ENCODE measurements around the gene SMIM3.
"Not testable (repeated sequence)": the region's sequence is repeated elsewhere in the genome, so short reads cannot be mapped to it uniquely, and the experiment has no call there.

Gene SMIM3

DNA sequence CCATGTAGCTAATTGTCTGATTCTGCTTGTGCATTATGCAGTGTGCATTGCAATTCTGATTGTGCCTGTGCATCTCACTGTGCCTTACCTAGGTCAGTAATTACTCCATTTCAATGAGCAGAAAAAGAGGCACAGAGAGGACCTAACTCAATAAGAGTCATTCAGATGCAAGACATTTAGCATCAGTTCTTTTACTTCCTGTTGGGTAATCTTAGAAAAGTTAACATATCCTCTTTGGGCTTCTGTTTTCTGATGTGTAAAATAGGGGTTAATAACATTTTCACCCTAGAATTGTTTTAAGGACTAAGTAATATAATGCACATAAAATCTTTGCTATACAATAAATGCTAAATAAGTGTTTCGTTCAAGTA is 12.8 kb upstream of the SMIM3 start:
- DNase-seq = no peak

DNA sequence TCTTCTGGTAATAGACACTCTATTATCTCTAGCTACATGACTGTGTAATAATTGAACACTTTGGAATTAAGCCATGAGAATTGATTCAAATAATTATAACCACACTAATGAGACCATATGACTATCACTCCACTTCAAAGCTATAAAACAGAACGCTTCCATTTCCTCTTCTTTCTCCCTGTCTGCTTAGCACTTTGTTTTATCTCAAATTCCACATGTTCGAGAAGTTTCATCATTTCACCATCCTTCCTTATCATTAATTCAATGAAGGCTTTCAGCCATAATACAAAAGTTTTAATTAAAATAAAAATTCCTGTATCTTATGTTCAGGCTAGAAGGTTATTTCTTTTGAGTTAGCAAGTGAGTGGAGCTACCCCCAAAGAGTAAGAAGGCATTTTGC is 12.3 kb upstream of the SMIM3 start:
- no peak for DNase-seq

GRCh38 chr5:150771034-150771795 is 7.3 kb upstream of the SMIM3 start:
- DNase-seq = no peak

DNA sequence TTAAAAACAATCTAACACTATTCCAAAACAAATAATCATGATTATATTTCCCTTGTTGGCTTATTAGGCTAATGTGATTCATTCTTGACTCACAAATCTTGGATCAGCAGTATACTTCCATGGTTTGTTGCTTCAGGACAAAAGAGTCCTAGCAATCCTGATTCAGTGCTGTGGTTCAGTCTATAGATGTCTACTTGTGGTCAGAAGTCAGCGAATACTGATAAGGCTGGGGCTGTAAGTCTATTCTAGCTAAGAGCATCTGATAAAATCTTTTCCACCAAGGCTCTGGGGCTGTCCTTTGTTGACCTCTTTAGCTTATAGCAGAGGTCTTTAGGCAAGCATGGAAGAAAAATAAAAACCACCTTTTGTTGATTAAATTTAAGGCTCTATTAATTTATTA is 4.4 kb upstream of the SMIM3 start:
- DNase-seq = no peak

GRCh38 chr5:150777685-150778084 is 872 bp upstream of the SMIM3 start:
- DNase-seq = no peak

GRCh38 chr5:150778088-150778516 is 455 bp upstream of the SMIM3 start:
- DNase-seq = no peak

DNA sequence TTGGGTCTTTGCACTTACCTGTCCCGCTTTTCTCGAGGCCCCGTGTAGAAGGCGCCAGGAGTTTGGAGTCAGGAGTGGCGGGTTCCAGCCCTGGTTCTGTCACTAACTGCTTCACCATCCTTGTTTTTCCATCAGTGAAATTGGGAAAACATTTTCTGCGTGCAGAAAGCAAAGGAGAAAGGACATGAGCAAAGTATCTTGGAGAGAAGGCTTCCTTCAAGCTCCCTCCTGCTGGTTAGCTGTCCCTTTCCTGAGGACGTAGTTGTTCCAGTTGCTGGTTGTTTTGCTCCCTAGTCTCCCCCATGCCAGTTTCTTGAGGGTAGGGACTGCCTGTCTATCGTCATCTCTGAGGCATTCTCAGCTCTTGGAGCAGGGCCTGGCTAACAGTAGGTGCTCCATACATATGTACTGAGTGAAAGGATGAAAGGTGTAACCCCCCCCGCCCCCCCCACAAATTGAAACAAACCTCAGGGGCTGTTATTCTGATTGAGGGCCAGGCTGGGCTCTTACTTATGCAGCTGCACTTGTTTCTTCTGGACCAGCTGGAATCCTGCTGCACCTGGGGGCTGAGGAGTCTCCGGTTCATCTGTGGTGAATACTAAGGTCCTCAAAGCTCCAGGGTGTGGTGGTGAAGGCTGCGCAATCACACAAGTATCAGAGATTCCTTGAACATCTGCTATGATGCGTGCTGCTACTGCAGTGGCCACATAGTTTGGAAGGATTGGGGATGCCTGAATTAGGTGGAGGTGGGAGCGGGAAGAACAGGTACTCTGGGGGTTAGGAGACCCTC is 1.0 kb downstream of the SMIM3 start:
- DNase-seq = no peak

GRCh38 chr5:150780187-150780692 is 1.7 kb downstream of the SMIM3 start:
- no peak for DNase-seq

GRCh38 chr5:150780816-150781221 is 2.3 kb downstream of the SMIM3 start:
- DNase-seq = no peak

GRCh38 chr5:150781706-150782614 is 3.4 kb downstream of the SMIM3 start:
- DNase-seq = peak; percentile 61

DNA sequence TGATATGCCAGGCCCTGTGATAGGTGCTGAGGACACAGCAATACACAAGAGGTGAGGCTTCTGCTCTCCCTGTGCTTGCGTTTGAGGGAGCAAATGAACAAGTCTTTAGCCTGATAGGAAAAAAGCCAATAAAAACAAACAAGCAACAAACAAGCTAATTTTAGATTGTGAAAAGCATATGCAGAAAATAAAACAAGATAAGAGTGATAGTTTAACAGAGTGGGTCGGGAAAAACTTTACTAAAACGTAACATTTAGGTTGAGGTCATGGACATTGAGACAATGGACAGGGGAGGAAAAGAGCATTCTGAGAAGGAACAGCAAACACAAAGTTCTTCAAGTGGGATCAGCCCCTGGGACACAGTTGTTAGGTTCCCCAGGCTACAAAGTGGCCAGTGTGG is 4.3 kb downstream of the SMIM3 start:
- DNase-seq = no peak

DNA sequence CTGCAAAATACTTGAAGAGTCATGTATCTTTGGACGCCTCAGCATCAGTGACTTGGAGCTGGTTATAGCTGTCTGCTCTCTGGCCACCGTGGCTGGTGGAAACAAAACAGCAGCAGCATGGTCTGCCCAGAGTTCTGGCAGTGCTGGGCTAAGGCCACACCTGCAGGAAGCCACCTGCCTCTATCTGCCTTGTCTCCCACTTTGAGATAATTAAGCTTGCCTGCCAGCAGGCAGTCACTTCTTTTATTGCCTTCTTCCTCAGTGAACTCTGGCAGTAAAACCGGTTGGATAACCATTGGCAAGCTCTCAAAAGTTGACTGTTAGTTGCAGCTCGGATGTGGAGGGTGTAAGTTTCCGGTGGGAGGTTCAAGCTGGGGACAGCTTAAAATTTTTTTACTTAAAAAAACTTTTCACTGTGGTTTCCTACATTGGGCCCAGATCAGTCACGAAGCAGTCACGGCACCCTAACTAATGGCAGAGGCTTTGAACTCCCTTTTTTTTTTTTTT is 4.9 kb downstream of the SMIM3 start:
- peak; percentile 86 for DNase-seq

DNA sequence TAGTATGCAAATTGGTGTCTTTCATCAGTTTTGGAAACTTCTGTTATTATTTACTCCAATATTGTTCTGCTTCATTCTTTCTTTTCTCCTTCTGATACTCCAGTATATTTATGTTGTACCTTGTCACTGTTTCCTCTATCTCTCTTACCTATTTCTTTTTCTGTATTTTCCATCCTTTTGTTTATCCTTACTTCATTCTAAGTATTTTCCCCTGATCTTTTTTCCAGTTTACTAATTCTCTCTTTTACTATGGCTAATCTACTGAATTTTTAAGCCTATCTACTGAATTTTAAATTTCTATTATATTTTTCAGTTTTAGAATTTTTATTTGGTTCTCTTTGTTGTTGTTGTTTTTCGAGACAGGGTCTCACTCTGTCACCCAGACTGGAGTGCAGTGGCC is 7.4 kb downstream of the SMIM3 start:
- DNase-seq = no peak

GRCh38 chr5:150786876-150787275 is 8.3 kb downstream of the SMIM3 start:
- no peak for DNase-seq

DNA sequence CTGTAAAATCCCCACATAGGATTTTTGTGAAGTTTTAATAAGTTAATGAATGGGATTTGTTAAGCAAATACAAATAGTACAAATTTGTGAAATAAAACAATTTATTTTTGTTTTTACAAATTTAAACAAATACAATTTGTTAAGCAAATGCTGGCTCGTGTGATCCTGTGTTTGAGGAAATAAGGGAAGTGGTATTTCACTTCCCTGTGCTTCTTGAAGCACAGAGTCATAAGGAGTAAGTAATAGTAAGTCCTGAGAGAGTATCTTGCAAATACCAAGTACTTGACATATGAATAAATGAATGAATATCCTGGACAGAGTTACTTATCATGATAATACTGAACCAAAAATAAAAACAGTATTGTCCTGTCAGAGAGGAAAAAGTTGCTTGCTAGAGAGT is 9.1 kb downstream of the SMIM3 start:
- no peak for DNase-seq

- no peak for DNase-seq
Measured at GRCh38 chr5:150788977-150789376, 10.4 kb downstream of the SMIM3 start.

DNA sequence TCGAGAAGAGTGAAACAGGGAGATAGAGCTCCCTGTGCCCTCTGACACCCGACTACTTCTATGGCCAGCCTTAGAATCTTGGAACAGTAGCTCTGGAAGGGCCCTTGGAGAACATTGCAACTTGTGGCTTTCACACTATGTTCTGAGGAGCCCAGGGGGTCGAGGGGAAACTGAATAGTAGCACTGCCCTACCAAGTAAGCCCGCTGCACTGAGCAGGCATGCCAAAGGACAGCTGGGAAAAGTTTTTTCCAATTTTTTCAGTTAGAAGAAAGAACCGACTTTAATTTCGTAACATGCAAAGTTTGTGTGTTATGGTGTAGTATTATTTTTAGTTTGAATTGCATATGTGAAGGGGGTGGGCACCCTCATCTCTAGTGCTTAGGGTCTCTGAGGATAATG is 10.9 kb downstream of the SMIM3 start:
- no peak for DNase-seq

DNA sequence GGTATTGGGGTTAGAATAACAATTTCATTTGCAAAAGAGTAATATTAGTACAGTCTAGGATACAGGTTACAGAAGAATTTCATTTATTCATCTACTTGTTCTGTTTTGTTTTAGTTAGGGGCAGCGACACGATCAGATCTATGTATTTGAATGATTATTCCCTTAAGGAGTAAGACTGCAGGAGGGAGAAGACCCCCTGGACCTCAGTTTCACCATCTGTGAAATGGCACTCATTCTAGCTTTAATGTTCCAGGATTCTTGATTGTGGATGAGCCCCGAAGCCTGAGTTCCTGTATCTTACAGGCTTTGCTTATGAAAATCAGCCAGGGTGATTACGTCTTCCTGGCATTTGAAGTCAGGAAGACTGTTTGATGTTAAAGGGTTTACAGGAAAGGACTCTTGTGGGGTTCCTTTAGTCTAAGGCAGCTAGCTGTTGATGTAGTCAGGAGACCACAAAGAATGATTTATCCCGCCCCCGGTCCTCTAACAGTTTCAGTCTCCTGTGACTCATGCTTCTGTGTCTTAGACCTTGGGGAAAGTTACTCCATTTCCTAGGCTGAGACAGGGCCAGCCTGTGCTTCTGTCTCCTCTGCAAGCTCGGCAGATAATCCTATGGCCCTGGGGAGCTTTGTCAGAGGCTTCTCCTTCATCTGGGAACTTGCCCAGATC is 11.5 kb downstream of the SMIM3 start:
- DNase-seq = no peak

- no peak for DNase-seq
Measured at GRCh38 chr5:150791536-150791935, 13.0 kb downstream of the SMIM3 start.

DNA sequence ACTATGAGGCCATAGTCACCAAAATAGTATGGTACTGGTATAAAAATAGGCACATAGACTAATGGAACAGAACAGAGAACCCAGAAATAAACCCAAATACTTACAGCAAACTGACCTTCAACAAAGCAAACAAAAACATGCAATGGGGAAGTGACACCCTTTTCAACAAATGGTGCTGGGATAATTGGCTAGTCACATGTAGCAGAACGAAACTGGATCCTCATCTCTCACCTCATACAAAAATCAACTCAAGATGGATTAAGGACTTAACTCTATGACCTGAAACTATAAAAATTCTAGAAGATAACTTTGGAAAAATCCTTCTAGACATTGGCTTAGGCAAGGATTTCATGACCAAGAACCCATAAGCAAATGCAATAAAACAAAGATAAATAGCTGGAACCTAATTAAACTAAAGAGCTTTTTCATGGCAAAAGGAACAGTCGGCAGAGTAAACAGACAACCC is 14.9 kb downstream of the SMIM3 start:
- not testable (repeated sequence) for DNase-seq

DNA sequence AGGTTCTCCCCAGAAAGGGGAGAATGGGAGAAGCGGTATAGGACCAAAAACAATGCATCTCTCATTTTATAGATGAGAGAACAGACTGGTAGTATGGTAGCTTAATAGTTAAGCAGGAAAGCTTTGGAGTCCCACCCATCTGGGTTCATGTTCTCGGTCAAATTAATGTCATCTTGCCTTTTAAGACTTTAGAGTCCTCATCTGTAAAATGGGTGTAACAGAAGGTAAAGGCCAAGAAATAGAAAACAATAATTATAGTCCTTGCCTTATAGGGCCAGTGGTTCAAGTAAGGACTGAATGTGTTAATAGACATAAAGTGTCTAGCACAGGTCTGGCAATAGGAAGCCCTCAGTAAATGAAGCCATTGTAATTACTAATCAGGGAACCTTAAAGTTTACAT is 16.4 kb downstream of the SMIM3 start:
- DNase-seq = no peak

DNA sequence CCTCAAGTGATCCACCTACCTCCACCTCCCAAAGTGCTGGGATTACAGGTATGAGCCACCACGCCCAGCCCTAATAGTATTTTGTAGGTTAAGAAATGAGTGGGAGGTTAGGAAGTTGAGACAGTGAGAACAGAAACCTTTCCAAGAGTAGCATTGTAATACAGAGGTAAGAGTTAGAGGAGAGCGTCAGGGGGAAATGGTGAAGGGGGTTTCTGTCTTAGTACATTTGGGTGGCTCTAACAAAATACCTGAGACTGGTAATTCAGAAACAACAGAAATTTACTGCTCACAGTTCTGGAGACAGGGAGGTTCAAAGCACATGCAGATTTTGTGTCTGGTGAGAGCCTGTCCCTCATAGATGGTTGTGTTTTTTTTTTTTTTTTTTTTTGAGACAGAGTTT is 18.8 kb downstream of the SMIM3 start:
- DNase-seq = no peak
